Activated CD8-positive, alpha-beta T cell treated with anti-CD3 and anti-CD28 coated beads for 36 hours (primary cell): ENCODE results near the gene ACER3. TPM values are rescaled to one million over a fixed set of nuclear protein-coding genes. Genes with fewer than 3 reads are reported as not detected.

ENCODE experiments used
- ATAC-seq: fragments of 200-7000 bp; cut with Tn5 transposase; one replicate; pipeline ENCODE4 v1.10.0; 2021; ENCODE audit warnings: mild to moderate bottlenecking, moderate library complexity
- CTCF ChIA-PET: fragments of 350-600 bp; sonication (Branson Sonifier 250); formaldehyde crosslinking; loops from one replicate; lab custom pipeline; 2021; ENCODE audit warnings: antibody characterized with exemption; lab: Charles Lee
- POLR2A ChIA-PET: fragments of 350-600 bp; sonication (Branson Sonifier 250); formaldehyde crosslinking; loops from one replicate; lab custom pipeline; 2021; ENCODE audit warnings: antibody characterized with exemption; lab: Charles Lee
- DNase-seq: peaks from one replicate; pipeline ENCODE4 v3.0.0-alpha.2; 2020
- H3K27ac Mint-ChIP-seq: one replicate; pipeline ENCODE4 v1.8.0; 2021; ENCODE audit warnings: mild to moderate bottlenecking, mixed read lengths
- H3K27me3 Mint-ChIP-seq: one replicate; pipeline ENCODE4 v1.8.0; 2021; ENCODE audit warnings: mixed read lengths
- H3K36me3 Mint-ChIP-seq: one replicate; pipeline ENCODE4 v1.8.0; 2021; ENCODE audit warnings: low read depth, mixed read lengths
- H3K4me1 Mint-ChIP-seq: one replicate; pipeline ENCODE4 v1.8.0; 2021; ENCODE audit warnings: low read depth, mixed read lengths
- H3K4me3 Mint-ChIP-seq: one replicate; pipeline ENCODE4 v1.8.0; 2021; ENCODE audit warnings: mild to moderate bottlenecking, moderate library complexity, mixed read lengths
- H3K9me3 Mint-ChIP-seq: one replicate; pipeline ENCODE4 v1.8.0; 2021; ENCODE audit warnings: mixed read lengths
- intact Hi-C: fragments of 100-400 bp; cut with micrococcal nuclease; formaldehyde crosslinking; loops from one replicate; pipeline ENCODE4 v1.10.0; 2022
- total RNA-seq, 2 experiments: library from RNA; stranded (reverse); gene quantifications; one replicate each; pipeline ENCODE4 v1.2.3, GENCODE V29; 2021
- TF ChIP-seq, protein P1 (sequence below): fragments of 200-600 bp; IDR thresholded peaks from one replicate; pipeline ENCODE4 v1.8.0; 2022; ENCODE audit warnings: antibody characterized with exemption, mild to moderate bottlenecking

Gene ACER3
- total RNA-seq, 2 experiments from 2014 or later, result 10.0 to 10.2 TPM

DNA sequence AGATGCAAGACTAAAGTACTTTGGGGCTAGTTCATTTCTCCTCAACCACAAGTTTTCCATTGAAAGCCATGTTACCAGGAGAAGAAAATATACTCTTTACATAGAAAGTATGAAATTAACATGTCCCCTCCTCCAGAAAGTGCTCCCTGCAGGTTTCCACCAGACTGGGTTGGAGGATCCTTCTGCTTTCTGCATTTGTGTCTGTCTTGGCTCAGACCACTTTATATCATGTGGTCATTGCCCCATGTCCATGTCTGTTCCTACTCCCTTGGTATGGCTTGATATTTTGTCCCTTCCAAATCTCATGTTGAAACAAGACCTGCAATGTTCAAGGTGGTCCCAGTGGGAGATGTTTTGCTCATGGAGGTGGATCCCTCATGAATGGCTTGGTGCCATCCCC, 28.4 kb upstream of the ACER3 start:
- DNase-seq (no peak), ATAC-seq (no peak)
- no peaks in the 10 kb centered on the region for H3K9me3 Mint-ChIP-seq
- H3K4me3 Mint-ChIP-seq, result no peak overlapping the region
- CTCF ChIA-PET, result interaction anchor here (1.4 to 2.4 kb wide), 2 partner anchors 87 to 88 kb away, joined by 4 to 6 read pairs; no protein-coding TSS in a partner anchor
- POLR2A ChIA-PET, result no interaction called here
- intact Hi-C loops, result no loop called here
- H3K27me3 Mint-ChIP-seq, result peaks cover 2% of the 10 kb centered on the region
- H3K4me1 Mint-ChIP-seq, result no peaks in the 10 kb centered on the region
- H3K27ac Mint-ChIP-seq, result no peak overlapping the region
- TF ChIP-seq, protein P1, sequence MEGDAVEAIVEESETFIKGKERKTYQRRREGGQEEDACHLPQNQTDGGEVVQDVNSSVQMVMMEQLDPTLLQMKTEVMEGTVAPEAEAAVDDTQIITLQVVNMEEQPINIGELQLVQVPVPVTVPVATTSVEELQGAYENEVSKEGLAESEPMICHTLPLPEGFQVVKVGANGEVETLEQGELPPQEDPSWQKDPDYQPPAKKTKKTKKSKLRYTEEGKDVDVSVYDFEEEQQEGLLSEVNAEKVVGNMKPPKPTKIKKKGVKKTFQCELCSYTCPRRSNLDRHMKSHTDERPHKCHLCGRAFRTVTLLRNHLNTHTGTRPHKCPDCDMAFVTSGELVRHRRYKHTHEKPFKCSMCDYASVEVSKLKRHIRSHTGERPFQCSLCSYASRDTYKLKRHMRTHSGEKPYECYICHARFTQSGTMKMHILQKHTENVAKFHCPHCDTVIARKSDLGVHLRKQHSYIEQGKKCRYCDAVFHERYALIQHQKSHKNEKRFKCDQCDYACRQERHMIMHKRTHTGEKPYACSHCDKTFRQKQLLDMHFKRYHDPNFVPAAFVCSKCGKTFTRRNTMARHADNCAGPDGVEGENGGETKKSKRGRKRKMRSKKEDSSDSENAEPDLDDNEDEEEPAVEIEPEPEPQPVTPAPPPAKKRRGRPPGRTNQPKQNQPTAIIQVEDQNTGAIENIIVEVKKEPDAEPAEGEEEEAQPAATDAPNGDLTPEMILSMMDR, result no peak
- no peaks in the 10 kb centered on the region for H3K36me3 Mint-ChIP-seq

DNA sequence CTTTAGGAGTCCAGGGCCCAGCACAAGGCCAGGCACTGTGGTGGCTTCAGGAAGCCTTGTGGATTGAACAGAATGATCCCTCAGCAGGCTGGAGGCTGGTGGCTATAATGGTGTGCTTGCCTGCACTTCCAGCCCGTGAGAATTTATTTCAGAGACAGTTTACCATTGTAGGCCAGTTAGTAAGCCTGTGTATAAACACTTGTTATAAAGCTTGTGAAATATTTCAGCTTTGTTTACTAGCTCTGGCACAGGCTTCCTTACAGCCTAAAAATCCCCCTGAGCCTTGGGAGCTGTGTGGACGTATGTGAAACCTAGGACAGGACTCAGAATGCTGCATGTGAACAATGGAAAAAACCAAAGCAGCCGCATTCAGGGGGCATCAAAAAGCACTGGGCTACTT, 26.6 kb upstream of the ACER3 start:
- ChIA-PET CTCF (interaction anchor here (2.4 kb wide), 1 partner anchor 85 kb away, joined by 6 read pairs; no protein-coding TSS in a partner anchor), POLR2A (no interaction called here)
- H3K36me3 Mint-ChIP-seq, result no peaks in the 10 kb centered on the region
- DNase-seq, result no peak
- peaks cover 5% of the 10 kb centered on the region for H3K27me3 Mint-ChIP-seq
- intact Hi-C loops, result no loop called here
- no peak for ATAC-seq
- TF ChIP-seq, protein P1, result no peak
- no peaks in the 10 kb centered on the region for H3K9me3 Mint-ChIP-seq
- H3K4me1 Mint-ChIP-seq, result no peaks in the 10 kb centered on the region
- H3K27ac Mint-ChIP-seq, result no peak overlapping the region
- H3K4me3 Mint-ChIP-seq, result no peak overlapping the region

DNA sequence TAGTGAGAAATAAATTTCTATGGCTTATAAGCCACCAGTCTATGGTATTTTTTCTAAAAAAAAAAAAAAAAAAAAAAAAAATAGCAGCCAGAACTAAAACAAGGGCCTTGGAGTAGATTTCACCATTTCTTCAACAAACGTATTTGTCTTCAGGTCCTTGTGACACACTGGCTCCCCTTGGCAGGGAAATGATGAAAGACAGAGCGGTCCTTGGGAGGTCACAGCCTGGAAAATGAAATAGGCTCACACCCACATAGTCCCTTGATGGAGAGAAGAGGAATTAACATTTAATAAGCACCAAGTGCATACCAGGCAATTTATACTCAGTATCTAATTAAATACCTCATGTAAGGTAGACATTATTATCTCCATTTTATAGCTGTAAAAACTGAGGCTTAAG, 25.7 kb upstream of the ACER3 start:
- H3K9me3 Mint-ChIP-seq, result no peaks in the 10 kb centered on the region
- no peak for ATAC-seq
- no peak for DNase-seq
- no peaks in the 10 kb centered on the region for H3K36me3 Mint-ChIP-seq
- TF ChIP-seq, protein P1, result no peak
- no peak overlapping the region for H3K27ac Mint-ChIP-seq
- ChIA-PET POLR2A (no interaction called here), CTCF (interaction anchor here (0.7 to 2.4 kb wide), 2 partner anchors 84 to 85 kb away, joined by 3 to 6 read pairs; no protein-coding TSS in a partner anchor)
- H3K4me1 Mint-ChIP-seq, result no peaks in the 10 kb centered on the region
- intact Hi-C loops, result no loop called here
- peaks cover 9% of the 10 kb centered on the region for H3K27me3 Mint-ChIP-seq
- H3K4me3 Mint-ChIP-seq, result no peak overlapping the region

DNA sequence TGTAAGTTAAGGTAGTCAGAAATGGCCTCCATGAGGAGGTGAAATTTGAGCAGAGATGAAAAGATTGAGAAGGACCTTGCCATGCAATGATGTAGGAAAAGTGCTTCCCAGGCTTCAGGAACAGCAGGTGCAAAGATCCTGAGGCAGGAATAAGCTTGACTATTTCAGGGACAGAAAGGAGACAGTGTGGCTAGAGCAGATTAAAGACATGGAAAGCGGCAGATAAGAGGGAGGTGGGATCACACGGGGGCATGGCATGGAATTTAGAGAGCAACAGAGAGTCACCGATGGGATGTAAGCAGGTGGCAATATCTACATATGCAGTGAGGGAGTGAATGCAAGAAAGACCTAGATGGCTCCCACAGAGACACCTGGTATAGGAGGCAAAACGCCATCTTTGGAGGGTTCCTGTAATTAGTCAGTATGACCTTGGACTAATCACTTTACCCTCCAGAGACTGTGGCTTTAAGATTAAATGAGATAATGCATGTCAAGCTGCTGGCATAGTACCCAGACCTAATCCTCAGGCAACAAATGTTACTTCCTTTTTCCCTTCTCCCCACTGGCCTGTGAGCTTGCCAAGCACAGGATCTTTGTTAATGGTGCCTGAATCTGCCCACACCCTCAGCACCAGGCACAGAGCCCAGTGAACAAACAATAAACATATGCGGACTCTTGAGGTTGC, 24.6 kb upstream of the ACER3 start:
- ATAC-seq (no peak), DNase-seq (no peak)
- Mint-ChIP-seq H3K9me3 (no peaks in the 10 kb centered on the region), H3K36me3 (no peaks in the 10 kb centered on the region), H3K27ac (no peak overlapping the region), H3K4me3 (no peak overlapping the region), H3K27me3 (peaks cover 11% of the 10 kb centered on the region), H3K4me1 (no peaks in the 10 kb centered on the region)
- TF ChIP-seq, protein P1, result no peak
- CTCF ChIA-PET, result interaction anchor here (0.7 kb wide), 1 partner anchor 84 kb away, joined by 3 read pairs; no protein-coding TSS in a partner anchor
- POLR2A ChIA-PET, result no interaction called here
- intact Hi-C loops, result no loop called here

DNA sequence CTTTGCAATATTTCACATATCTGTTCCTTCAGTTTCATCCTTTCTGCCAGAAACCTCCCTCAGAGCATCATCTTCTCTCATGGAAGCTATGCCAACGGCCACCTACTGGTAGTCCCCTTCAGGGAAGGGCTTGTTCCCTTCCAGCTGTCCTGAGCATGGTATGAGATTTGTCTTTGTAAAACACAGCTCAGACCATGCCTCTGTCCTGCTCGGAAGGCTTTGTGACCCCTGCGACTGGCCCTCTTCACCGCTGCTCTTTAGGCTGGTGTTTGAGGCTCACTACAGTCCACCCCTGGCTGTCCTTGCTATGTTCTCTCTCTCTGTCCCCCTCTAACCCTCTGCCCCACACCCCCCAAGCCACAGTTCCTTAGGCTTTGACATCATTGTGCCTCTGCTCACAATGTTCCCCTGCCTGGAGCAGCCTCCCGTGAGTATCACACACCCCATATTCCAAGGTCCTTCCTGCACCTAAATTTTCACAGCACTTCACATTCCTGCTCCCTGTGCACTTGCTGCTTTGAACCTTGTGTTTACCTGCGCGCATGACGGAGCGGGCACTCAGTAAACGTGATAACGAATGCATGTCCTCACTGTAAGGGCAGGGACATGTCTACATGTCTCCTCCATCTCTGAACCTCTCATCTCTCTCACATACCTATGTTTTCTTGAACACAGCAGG, 24.0 kb upstream of the ACER3 start:
- intact Hi-C loops, result no loop called here
- POLR2A ChIA-PET, result no interaction called here

More for the DNA sequence above, 24.0 kb upstream of the ACER3 start:
- no peaks in the 10 kb centered on the region for H3K36me3 Mint-ChIP-seq
- DNase-seq (no peak), ATAC-seq (no peak)
- H3K9me3 Mint-ChIP-seq, result no peaks in the 10 kb centered on the region
- CTCF ChIA-PET, result no interaction called here
- no peak overlapping the region for H3K27ac Mint-ChIP-seq
- no peak overlapping the region for H3K4me3 Mint-ChIP-seq
- H3K27me3 Mint-ChIP-seq, result peaks cover 15% of the 10 kb centered on the region
- no peaks in the 10 kb centered on the region for H3K4me1 Mint-ChIP-seq
- TF ChIP-seq, protein P1, result no peak
